PC-3 (cell line): Measurements from ENCODE around the gene TIMMDC1.

ENCODE experiments used
- EZH2 ChIP-seq: fragments of 300-600 bp; sonication (generic); IDR thresholded peaks from one replicate; pipeline ENCODE4 v1.6.1; 2017; ENCODE audit warnings: antibody characterized with exemption, mild to moderate bottlenecking, low read length; ENCODE audit not compliant: unreplicated experiment
- TF ChIP-seq, protein P1 (sequence below): fragments of 300-600 bp; sonication (generic); conservative IDR thresholded peaks from 2 replicates; pipeline ENCODE4 v1.5.1; 2017; ENCODE audit warnings: antibody characterized with exemption, low read depth, mild to moderate bottlenecking, low read length

DNA sequence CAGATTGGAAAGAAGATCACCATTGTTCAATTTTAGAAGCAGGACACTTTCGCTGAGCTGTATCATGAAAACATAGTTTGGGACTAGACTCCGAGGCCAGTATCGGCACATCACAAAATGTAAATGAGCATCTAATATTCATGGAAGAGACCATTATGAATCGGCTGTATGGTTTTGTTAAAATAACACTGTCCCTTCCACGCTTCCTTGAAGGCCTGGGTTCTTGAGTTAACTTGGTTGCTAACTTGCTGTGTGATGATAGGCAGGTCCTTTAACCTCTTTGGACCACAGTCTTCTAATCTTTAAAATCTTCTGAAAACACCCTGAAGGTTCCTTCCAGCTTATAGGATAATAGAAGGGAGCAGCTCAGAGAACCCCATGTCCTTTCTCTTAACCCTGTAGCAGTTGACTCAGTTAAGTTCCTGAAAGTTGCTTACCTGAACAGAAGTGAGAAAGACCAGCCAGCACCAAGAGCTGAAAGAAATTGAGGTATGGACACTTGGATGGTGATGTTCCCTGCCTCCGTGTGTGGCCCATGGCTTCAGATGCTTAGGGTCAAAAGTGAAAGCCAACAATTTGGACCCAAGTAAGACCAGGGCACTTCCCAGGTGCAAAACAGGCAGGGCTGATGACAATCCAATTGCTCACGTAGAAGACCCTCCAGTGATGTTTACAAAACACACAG is 59.0 kb downstream of the TIMMDC1 start:
- no peak for TF ChIP-seq EZH2
- TF ChIP-seq, protein P1, sequence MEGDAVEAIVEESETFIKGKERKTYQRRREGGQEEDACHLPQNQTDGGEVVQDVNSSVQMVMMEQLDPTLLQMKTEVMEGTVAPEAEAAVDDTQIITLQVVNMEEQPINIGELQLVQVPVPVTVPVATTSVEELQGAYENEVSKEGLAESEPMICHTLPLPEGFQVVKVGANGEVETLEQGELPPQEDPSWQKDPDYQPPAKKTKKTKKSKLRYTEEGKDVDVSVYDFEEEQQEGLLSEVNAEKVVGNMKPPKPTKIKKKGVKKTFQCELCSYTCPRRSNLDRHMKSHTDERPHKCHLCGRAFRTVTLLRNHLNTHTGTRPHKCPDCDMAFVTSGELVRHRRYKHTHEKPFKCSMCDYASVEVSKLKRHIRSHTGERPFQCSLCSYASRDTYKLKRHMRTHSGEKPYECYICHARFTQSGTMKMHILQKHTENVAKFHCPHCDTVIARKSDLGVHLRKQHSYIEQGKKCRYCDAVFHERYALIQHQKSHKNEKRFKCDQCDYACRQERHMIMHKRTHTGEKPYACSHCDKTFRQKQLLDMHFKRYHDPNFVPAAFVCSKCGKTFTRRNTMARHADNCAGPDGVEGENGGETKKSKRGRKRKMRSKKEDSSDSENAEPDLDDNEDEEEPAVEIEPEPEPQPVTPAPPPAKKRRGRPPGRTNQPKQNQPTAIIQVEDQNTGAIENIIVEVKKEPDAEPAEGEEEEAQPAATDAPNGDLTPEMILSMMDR, result no peak
